Lower lobe of right lung (tissue), 2 donors: ENCODE measurements around the gene ARHGAP24. TPM values are rescaled to one million over a fixed set of nuclear protein-coding genes. Genes with fewer than 3 reads are reported as not detected.

Experiments
- ATAC-seq, 2 donors: fragments of 200-7000 bp; cut with Tn5 transposase; one replicate each; pipeline ENCODE4 v1.9.1; 2020 to 2022; ENCODE audit warnings: mild to moderate bottlenecking in 2 of 2, moderate library complexity in 2 of 2
- DNase-seq: peaks from one replicate; pipeline ENCODE4 v3.0.0-alpha.2; 2020
- H3K27ac ChIP-seq: fragments of 200-600 bp; one replicate; pipeline ENCODE4 v1.8.0; 2022
- H3K27me3 ChIP-seq: fragments of 200-600 bp; one replicate; pipeline ENCODE4 v1.8.0; 2022; ENCODE audit warnings: low read depth
- H3K36me3 ChIP-seq: fragments of 200-600 bp; one replicate; pipeline ENCODE4 v1.8.0; 2022; ENCODE audit warnings: mild to moderate bottlenecking
- H3K4me1 ChIP-seq: fragments of 200-600 bp; one replicate; pipeline ENCODE4 v1.8.0; 2022
- H3K4me3 ChIP-seq: fragments of 200-600 bp; one replicate; pipeline ENCODE4 v1.8.0; 2022; ENCODE audit warnings: mild to moderate bottlenecking
- H3K9me3 ChIP-seq: fragments of 200-600 bp; one replicate; pipeline ENCODE4 v1.8.0; 2022
- intact Hi-C: fragments of 100-400 bp; cut with DNase I; formaldehyde crosslinking; loops from one replicate; pipeline ENCODE4 v1.11.0; 2022
- total RNA-seq: library from RNA; stranded (reverse); fragmentation: NEBNext Ultra II Directional; extraction: Animal tissue kit (Norgen Biotek cat#: 25700); gene quantifications from one replicate; pipeline ENCODE4 v1.2.1, GENCODE V29; 2021
- TF ChIP-seq, protein P1 (sequence below): fragments of 200-600 bp; IDR thresholded peaks from one replicate; pipeline ENCODE4 v1.8.0; 2022; ENCODE audit warnings: antibody characterized with exemption, mild to moderate bottlenecking
- donor health status: DM: no; HTN: yes; CAD: no; lungs with severe emphysema.

Gene ARHGAP24
- total RNA-seq, 1 donor from 2014 or later = 28.7 TPM

DNA sequence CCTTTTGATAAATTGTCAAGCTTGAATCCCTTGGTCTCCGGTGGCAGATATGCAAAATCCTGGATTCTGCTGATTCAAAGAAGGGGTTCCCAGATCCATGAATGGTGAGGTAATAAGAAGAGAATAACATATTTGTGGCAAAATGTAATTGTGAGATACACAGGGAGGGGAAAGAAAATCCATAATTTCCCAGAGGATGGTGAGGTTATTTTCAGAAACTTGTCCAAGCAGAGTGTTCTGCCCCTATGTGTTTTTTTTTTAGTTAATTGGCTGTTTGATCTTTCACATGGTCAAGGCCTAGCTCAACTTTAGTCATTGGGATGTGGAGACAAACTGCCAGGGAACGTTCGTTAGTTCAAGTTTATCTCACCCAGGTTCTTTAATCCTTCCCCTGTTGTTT is 476.1 kb downstream of the ARHGAP24 start:
- peaks cover 6% of the 10 kb centered on the region for H3K4me1 ChIP-seq

GRCh38 chr4:85952528-85952927 is 477.6 kb downstream of the ARHGAP24 start:
- H3K36me3 ChIP-seq = no peaks in the 10 kb centered on the region
- H3K9me3 ChIP-seq = no peaks in the 10 kb centered on the region
- H3K4me3 ChIP-seq = no peak overlapping the region
- TF ChIP-seq, protein P1, sequence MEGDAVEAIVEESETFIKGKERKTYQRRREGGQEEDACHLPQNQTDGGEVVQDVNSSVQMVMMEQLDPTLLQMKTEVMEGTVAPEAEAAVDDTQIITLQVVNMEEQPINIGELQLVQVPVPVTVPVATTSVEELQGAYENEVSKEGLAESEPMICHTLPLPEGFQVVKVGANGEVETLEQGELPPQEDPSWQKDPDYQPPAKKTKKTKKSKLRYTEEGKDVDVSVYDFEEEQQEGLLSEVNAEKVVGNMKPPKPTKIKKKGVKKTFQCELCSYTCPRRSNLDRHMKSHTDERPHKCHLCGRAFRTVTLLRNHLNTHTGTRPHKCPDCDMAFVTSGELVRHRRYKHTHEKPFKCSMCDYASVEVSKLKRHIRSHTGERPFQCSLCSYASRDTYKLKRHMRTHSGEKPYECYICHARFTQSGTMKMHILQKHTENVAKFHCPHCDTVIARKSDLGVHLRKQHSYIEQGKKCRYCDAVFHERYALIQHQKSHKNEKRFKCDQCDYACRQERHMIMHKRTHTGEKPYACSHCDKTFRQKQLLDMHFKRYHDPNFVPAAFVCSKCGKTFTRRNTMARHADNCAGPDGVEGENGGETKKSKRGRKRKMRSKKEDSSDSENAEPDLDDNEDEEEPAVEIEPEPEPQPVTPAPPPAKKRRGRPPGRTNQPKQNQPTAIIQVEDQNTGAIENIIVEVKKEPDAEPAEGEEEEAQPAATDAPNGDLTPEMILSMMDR = no peak
- H3K27me3 ChIP-seq = no peaks in the 10 kb centered on the region
- H3K4me1 ChIP-seq = peaks cover 6% of the 10 kb centered on the region
- intact Hi-C loops = no loop called here
- ATAC-seq (no peak), DNase-seq (no peak)
- no peak overlapping the region for H3K27ac ChIP-seq

More for the DNA sequence above, 476.1 kb downstream of the ARHGAP24 start:
- no peak for DNase-seq
- TF ChIP-seq, protein P1 = no peak
- intact Hi-C loops = no loop called here
- Histone ChIP-seq H3K4me3 (no peak overlapping the region), H3K27me3 (no peaks in the 10 kb centered on the region), H3K9me3 (no peaks in the 10 kb centered on the region), H3K36me3 (no peaks in the 10 kb centered on the region), H3K27ac (no peak overlapping the region)
- no peak for ATAC-seq

- TF ChIP-seq, protein P1 = no peak
- Histone ChIP-seq H3K4me1 (peaks cover 6% of the 10 kb centered on the region), H3K9me3 (no peaks in the 10 kb centered on the region), H3K27me3 (no peaks in the 10 kb centered on the region), H3K36me3 (no peaks in the 10 kb centered on the region), H3K27ac (no peak overlapping the region), H3K4me3 (no peak overlapping the region)
- DNase-seq = no peak
- peak in 1 of 2 donors; percentile 28 for ATAC-seq
- intact Hi-C loops = no loop called here
These were observed 478.2 kb downstream of the ARHGAP24 start for GRCh38 chr4:85952972-85953650.

DNA sequence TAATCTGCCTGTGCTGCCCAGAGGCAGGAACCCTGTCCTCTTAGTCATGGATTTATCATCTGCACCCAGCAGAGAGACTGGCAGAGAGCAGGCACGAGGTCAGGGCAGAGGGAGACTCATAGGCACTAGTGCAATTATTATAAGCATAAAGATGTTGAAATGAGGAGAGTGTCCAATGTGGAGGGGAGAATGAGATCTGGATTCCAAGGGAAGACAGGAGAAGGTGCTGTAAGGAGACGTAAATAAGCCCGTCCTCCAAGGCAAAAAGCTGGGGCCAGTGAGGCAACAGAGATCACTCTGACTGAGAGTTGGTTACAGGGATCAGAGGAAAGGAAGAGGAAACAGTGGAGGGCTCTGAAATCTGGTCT is 478.7 kb downstream of the ARHGAP24 start:
- TF ChIP-seq, protein P1 = no peak
- H3K27ac ChIP-seq = no peak overlapping the region
- no peak overlapping the region for H3K4me3 ChIP-seq
- peaks cover 6% of the 10 kb centered on the region for H3K4me1 ChIP-seq
- H3K27me3 ChIP-seq = no peaks in the 10 kb centered on the region
- no peaks in the 10 kb centered on the region for H3K36me3 ChIP-seq
- intact Hi-C loops = no loop called here
- ATAC-seq (peak in 1 of 2 donors; percentile 51), DNase-seq (no peak)
- no peaks in the 10 kb centered on the region for H3K9me3 ChIP-seq

DNA sequence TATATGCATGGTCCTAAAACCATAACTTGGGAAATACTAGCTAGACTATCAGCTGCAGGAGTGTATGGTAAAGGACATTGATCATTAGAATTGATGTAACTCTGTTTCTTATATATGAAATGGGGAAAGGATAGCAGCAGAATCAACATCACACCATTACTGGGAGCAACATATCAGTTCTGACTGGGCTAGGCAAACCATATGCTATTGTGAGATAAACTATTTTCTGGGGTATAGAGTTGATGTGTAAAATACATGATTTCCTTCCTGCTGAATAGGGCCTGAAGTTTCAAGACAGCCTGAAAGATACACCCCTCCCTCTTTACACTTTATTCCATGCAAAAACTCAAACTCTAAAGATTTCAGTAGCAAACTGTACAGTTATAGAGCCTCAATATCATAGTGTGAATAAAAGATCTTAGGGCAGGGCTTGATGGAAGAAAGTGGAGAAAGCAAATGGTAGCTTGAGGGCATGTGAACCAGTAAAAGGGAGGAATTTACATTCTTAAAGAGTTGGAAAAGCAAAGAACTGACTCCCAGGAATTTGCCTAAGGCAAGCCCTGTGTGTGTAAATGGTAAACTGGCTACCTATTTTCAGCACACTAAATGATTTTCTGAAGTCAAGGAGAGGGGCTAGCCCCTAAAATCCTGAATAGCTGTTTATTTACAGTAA is 480.8 kb downstream of the ARHGAP24 start:
- ATAC-seq (no peak), DNase-seq (no peak)
- Histone ChIP-seq H3K27ac (no peak overlapping the region), H3K4me3 (no peak overlapping the region), H3K9me3 (no peaks in the 10 kb centered on the region), H3K4me1 (peaks cover 6% of the 10 kb centered on the region), H3K27me3 (no peaks in the 10 kb centered on the region), H3K36me3 (no peaks in the 10 kb centered on the region)
- TF ChIP-seq, protein P1 = no peak
- intact Hi-C loops = no loop called here
